Skin of body (tissue), 2 donors: ENCODE measurements around the gene OGFR. TPM values are rescaled to one million over a fixed set of nuclear protein-coding genes. Genes with fewer than 3 reads are reported as not detected.

ENCODE experiments used
- DNase-seq: peaks from one replicate; lab custom pipeline; 2025; lab: John Stamatoyannopoulos, UW
- total RNA-seq: library from RNA; depleted of rRNA; stranded (reverse); fragments of >200 nt; gene quantifications from one replicate; pipeline ENCODE4 v1.2.3, GENCODE V29; 2014

Gene OGFR, protein sequence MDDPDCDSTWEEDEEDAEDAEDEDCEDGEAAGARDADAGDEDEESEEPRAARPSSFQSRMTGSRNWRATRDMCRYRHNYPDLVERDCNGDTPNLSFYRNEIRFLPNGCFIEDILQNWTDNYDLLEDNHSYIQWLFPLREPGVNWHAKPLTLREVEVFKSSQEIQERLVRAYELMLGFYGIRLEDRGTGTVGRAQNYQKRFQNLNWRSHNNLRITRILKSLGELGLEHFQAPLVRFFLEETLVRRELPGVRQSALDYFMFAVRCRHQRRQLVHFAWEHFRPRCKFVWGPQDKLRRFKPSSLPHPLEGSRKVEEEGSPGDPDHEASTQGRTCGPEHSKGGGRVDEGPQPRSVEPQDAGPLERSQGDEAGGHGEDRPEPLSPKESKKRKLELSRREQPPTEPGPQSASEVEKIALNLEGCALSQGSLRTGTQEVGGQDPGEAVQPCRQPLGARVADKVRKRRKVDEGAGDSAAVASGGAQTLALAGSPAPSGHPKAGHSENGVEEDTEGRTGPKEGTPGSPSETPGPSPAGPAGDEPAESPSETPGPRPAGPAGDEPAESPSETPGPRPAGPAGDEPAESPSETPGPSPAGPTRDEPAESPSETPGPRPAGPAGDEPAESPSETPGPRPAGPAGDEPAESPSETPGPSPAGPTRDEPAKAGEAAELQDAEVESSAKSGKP
- 17.8 TPM for total RNA-seq

DNA sequence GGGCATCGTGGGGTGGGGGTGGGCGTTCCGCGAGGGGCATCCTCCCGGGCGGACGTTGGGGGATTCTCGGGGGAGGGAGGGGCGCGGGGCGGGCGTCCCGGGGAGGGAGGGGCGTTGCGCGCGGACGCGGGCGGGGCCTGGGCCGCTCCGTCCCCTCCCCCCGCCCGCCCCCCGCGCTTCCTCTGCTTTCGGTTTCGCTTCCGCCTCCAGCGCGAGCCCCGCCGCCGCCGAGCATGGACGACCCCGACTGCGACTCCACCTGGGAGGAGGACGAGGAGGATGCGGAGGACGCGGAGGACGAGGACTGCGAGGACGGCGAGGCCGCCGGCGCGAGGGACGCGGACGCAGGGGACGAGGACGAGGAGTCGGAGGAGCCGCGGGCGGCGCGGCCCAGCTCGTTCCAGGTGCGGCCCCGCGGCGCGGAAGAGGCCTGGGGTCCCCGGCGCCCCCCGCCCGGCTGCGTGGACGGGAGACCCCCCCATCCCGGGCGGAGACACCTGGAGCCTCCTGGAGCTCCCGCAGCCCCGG is at the start of gene OGFR:
Gene OGFR (plus strand): TSS at position 209 of the 528 bp plus-strand sequence. CDS start 25 bp downstream, at position 234.
- DNase-seq: peak; percentile 43

DNA sequence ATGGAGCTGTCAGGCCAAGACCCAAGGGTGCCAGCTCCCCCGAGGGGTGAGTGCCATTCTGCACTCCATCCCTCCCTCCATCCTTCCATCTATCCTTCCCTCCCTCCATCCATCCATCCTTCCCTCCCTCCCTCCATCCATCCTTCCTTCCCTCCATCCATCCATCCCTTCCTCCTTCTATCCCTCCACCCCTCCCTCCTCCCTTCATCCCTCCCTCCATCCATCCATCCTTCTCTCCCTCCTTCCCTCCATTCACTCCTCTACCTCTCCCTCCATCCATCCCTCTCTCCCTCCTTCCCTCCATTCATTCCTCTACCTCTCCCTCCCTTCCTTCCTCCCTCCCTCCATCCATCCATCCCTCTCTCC is 49.7 kb upstream of the OGFR start:
- DNase-seq: no peak

DNA sequence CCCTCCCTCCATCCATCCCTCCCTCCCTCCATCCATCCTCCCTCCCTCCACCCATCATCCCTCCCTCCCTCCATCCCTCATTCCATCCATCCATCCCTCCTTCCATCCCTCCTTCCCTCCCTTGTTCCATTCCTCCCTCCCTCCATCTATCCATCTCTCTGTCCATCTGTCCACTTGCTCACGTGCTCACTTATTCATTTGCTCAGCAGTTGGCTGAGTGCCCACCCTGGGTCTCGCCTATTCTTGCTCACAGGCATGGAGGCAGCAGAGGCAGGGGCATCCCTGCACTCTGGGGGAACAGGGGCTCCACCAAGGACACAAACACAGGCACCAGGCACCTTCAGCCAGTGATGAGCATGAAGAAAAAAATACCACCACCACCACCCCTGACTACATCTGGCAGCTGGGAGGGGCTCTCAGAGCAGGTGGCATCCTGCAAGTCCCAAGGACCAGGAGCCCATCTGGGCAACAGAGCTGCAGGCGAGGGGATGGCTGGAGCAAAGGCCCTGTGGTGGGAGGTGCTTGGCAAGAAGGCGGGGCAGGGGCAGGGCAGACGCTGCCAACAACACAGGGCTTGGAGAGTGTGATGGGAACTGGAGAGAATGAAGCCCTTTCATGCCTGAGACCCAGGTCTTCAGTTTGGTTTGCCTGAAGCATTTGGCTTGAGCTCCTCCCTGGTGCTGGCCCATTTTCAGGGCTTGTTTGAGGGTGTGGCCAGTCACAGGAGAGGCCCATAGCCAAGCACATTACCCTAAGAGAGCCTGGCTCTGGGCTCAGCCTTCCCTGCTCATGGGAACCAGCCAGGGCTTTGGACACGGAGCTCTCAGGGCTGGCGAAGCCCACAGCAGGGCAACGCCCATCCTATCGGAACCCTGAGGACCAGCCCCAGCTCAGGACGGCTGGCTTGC is 48.6 kb upstream of the OGFR start:
- DNase-seq: no peak

DNA sequence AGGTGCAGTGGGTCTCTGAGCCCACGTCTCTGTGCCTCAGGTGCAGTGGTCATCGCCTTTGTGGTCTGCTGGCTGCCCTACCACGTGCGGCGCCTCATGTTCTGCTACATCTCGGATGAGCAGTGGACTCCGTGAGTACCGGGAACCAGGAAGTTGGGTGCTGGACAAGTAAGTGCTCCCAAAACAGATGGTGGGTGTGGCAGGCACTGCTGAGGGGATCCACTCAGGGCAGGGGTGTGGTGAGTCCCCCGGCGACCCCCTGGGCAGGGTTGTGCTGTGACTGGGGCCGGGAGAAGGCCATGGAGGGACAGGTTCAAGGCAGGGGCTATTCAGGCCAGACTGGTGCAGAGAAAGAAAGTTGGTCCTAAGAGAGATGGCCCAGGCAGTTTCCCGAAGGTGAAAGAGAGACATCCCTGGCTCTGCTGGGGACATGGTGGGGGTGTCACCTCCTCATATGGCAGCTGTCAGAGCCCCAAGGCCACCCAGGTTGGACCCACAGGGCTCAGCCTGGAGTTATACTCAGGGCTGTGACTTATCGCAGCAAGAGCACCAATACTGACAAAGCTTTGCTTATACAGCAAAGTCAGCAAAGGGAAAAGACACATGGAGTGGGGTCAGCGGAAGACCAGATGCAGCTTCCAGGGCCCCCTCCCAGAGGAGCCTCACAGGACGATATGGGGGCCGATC is 46.3 kb upstream of the OGFR start:
- no peak for DNase-seq

DNA sequence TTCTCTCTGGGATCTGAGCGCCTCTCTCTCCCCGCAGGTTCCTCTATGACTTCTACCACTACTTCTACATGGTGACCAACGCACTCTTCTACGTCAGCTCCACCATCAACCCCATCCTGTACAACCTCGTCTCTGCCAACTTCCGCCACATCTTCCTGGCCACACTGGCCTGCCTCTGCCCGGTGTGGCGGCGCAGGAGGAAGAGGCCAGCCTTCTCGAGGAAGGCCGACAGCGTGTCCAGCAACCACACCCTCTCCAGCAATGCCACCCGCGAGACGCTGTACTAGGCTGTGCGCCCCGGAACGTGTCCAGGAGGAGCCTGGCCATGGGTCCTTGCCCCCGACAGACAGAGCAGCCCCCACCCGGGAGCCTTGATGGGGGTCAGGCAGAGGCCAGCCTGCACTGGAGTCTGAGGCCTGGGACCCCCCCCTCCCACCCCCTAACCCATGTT is 44.6 kb upstream of the OGFR start:
- no peak for DNase-seq

DNA sequence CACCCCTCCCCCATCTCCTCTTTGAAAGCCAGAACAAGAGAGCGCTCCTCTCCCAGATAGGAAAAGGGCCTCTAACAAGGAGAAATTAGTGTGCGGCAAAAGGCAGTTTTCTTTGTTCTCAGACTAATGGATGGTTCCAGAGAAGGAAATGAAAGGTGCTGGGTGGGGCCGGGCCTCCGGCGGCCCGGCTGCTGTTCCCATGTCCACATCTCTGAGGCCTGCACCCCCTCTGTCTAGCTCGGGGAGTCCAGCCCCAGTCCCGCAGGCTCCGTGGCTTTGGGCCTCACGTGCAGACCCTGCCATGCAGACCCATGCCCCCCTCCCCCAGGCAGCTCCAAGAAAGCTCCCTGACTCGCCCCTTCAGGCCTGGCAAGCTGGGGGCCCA is 44.2 kb upstream of the OGFR start:
- DNase-seq: no peak

DNA sequence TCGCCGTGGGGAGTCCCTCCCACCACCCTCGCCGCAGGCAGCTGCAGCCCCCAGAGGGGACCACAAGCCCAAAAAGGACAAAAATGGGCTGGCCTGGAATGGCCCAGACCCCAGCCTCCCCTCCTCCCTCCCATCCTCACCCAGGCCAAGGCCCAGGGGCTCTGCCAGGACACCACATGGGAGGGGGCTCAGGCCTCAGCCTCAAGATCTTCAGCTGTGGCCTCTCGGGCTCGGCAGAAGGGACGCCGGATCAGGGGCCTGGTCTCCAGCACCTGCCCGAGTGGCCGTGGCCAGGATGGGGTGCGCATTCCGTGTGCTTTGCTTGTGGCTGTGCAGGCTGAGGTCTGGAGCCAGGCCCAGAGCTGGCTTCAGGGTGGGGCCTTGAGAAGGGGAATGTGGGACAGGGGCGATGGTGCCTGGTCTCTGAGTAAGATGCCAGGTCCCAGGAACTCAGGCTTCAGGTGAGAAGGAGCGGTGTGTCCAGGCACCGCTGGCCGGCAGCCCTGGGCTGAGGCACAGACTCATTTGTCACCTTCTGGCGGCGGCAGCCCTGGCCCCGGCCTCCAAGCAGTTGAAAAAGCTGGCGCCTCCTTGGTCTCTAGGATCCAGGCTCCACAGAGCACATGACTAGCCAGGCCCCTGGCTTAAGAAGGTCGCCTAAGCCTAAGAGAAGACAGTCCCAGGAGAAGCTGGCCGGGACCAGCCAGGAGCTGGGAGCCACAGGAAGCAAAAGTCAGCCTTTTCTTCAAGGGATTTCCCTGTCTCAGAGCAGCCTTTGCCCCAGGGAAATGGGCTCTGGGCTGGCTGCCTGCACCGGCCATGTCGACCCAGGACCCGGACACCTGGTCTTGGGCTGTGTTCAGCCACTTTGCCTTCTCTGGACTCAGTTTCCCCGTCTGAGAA is 43.5 kb upstream of the OGFR start:
- no peak for DNase-seq

DNA sequence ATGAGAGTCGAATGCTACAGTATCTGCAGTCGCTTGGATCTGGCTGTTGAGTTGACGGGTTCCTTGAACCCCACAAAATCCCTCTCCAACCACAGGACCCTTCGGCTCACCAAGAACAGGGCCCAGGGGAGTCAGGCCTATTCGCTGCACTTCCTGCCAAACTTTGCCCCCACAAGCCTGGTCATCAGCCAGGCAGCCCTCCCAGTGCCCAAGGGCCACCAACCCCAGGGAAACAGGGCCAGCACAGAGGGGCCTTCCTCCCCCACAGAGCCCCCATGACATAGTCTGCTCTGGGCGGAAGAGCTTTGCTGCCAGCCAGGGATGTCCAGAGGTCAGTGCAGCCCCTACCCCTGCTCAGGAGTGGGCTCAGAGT is 42.9 kb upstream of the OGFR start:
- DNase-seq: no peak

DNA sequence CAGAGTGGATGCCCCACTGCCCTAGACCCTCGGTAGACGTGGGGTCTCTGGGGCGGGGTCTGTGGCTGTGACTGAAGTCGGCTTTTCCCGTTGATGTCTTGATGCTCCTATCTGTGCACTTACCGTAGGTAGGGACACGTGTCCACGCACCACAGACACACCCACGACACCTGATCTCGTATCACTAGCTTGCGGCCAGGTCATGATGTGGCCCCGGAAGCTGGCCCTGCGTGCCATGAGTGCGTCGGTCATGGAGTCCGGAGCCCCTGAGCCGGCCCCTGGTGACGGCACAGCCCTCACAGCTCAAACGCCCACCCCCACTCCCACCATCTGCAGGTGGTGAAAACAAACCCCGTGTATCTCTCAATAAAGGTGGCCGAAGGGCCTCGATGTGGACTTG is 42.3 kb upstream of the OGFR start:
- no peak for DNase-seq

DNA sequence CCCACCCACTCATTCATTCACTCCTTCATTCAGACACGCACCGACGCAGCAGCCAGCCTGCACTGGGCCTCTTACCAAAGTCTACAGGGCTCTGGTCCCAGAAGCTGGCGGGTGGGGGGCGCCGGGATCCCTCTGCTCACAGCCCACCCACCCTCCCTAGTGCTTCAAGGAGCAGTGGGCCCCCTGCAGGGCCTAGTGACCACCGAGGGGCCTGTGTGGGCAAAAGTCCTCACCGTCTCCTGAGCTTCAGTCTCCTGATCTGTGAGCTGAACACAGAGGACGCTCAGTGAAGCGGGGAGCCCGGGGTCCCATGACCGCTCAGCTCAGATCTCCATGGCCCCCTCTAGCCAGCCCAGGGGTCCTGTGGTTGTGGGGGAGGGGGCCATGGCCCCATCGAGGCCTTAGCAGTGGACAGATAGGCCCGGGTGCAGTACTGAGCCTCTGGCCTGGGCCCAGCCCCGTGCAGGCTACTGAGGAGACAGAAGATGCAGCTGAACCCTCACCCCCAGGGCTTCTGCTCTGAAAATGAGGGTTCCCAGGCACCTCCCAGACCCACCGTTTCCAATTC is 41.8 kb upstream of the OGFR start:
- DNase-seq: no peak

DNA sequence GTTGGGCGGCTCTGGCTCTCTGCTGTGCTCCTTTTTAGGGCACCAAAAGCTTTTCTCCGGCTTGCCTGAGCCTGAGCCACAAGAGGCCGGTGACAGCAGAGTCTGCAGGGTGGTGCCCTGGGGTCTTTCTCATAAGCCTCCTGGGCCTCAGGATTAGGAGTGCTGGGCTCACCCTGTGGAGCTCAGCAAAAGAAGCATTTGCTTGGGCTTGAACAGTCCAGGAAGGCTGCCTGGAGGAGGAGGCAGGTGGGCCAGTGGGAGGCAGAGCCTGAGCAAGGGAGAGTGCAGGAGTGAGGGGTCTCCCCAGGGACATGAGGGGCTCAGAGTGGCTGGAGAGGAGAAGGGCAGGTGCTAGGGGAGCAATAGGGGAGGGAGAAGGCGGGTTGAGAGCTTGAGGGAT is 41.2 kb upstream of the OGFR start:
- DNase-seq: no peak

DNA sequence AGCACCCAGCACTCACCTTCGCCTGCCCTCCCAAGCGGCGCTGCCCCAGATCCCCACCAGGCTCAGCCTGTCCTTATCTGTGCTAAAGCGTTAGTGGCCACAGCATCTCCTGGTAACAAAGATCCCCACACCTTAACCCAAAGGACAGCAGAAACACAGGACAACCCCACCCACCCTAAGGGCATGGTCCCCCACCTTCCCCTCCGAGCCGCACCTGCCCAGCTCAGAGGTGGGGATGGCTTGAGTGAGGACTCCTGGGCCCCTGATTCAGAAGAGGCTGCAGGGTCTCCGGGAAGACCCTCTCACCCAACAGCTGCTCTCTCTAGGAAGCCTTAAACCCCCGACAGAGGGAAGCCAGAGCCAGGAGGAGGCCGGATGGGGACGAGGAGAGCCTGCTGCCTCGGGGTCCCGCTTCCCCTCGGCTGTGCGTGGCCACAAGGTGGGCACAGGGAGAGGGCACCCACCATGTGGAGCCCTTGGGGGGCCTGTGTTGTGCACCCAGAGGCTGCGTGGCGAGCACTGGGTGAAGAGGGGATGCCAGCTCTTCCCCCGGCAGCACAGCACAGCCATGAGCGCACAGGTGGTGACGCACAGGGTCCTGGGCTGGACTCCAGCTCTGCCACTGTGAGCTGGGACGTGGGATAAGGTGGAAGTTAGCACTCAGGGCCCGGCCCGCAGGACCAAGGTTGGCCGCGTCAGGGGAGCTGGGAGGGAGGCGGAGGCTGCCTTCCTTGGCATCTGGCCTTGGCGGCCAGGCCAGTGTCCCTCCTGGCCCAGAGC is 40.3 kb upstream of the OGFR start:
- no peak for DNase-seq

DNA sequence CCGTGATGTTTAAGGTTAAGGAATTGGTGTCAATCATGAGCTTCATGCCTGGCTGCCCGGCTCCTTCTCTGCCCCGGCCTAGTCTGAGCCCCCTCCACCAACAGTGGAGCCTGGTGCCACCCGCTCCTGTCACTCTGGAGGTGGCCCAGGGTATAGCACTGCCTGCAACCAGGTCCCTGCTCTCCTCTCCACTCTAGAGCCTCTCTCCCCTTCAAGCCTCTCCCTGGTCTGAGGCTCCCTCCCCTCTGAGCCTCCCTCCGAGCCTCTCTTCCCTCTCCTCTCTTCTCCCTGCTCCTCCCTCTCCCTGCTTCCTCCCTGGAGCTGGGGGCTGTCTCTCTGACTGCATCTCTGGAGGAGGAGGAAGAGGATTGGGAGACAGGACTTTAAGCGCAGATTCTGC is 39.6 kb upstream of the OGFR start:
- no peak for DNase-seq

DNA sequence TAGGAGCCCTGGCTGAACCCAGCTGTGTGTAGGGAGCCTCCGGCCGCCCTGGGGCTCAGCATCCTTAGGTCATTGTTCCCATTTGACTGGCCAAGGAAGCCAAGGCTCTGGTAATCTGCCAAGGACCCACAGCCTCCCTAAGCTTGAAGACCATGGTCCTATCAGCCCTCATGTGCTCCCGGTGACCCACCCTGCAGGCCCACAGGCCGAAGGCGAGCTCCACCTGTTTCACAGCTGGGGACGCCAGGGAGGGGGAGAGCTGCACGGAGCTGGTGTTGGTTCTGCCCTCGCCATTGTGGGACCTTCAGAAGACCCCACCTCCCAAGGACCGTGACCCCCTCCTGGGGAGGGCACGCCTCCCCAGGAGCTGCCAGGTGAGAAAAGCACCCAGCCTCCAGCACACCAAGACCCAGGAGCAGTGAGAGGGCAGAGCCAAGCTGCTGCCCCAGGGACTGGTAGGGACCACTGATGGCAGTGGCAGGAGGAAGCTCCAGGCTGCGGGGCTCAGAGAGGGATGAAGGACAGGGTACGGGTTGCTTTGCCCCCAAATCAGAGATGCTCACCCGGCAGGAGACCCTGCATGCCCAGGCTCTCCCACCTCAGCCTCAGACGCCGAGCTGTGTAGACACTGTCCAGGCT is 39.1 kb upstream of the OGFR start:
- DNase-seq: no peak

DNA sequence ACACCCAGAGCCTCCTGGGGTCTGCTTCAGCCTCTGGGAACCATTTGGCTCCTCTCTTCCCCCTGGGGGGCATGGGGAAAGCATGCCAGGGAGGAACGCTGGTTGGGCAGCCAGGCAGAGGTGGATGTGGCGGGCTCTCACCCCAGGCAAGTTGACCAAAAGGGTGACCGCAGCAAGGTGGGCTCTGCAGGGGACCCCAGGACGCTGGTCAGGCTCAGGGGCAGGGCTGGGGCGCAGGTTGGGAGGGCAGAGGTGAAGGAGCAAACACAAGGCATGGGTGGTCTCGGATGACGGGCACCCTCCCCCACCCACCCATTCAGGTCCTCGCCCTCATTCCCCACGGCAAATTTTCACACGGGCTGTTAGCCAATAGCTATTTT is 38.6 kb upstream of the OGFR start:
- DNase-seq: no peak

DNA sequence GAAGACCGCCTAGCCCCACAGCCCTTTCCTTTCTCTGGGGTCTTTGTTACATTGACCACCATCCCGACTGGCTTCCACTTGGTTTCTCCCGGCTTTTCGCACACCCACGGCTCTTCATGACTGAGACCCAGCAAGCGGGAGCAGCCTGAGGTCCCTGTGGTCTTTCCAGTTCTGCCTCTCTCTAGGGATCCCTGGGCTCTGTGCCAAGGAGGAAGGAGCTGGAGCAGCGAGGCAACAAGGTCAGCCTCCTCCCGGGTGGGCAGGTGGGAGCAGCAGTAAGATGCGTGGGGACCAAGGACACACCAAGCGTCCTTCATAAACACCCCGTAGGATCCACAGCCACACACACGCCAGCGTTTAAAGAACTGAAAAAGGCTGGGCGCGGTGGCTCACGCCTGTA is 37.9 kb upstream of the OGFR start:
- DNase-seq: no peak

DNA sequence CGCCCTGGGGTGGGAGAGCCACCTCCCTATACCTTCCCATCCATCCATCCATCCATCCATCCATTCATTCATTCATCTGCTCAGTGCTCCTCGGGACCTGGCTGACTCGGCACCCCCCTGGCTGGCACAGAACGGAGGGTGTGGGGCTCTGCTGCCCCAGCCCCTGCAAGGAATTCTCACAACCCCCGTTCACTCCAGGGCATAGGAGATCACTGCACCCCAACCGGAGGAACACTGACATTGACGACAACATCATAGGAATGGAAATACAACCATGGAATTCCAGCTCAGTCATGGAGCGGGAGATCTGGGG is 36.4 kb upstream of the OGFR start:
- DNase-seq: no peak

DNA sequence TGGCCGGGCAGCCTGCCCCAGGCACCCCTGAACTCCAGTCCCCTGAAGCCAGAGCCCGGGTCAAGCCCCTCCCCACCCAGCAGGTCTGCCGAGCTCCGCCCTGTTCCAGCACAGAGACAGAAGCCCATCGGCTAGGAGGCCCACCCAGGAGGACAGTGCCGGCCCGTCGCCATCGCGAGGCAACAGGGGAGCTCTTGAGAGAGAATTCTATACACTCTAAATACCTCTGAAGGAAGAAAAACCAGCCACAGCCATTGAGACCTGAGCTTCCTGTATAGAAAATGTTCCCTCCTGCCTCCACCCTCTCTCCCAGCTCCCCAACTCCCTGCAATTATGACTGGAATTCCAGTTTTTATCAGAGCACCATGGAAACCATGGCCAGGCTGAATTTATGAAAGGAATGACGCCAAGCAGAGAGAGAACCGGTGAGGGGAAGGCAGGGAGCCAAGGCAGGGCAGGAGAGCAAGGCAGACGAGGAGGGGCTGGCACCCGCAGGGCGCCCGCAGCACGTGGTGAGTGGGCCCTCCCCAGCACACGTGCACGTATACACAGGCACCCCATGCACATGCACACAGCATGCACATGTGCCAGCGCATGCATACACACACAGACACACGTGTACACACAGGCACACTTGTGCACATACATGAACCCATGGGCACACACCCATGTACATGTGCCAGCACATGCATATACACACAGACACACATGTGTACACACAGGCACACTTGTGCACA is 35.9 kb upstream of the OGFR start:
- DNase-seq: no peak
